Sigmoid colon (tissue), 7 donors: ENCODE data around the gene CHRNA9. TPM values are rescaled to one million over a fixed set of nuclear protein-coding genes. Genes with fewer than 3 reads are reported as not detected.

Experiments
- DNase-seq: peaks from one replicate; pipeline ENCODE4 v3.0.0-alpha.2; 2019
- H3K27ac ChIP-seq, 4 donors: fragments of 200-600 bp; sonication (generic); one replicate each; pipeline ENCODE4 v1.5.1; 2016 to 2019; ENCODE audit warnings: mild to moderate bottlenecking in 1 of 4
- H3K27me3 ChIP-seq, 3 donors: fragments of 200-600 bp; sonication (generic); one replicate each; pipeline ENCODE4 v1.5.1; 2019; ENCODE audit warnings: mild to moderate bottlenecking in 1 of 3
- H3K36me3 ChIP-seq, 4 donors: fragments of 200-600 bp; sonication (generic); one replicate each; pipeline ENCODE4 v1.5.1; 2016 to 2019
- H3K4me1 ChIP-seq, 4 donors: fragments of 200-600 bp; sonication (generic); one replicate each; pipeline ENCODE4 v1.5.1; 2017 to 2019
- H3K4me3 ChIP-seq, 4 donors: fragments of 200-600 bp; sonication (generic); one replicate each; pipeline ENCODE4 v1.5.1; 2017 to 2019; ENCODE audit warnings: mild to moderate bottlenecking in 2 of 4, moderate library complexity in 1 of 4
- H3K9me3 ChIP-seq, 4 donors: fragments of 200-600 bp in 3 of 4; sonication (generic) in 3 of 4; one replicate each; pipeline versions ENCODE4 v1.5.1 to v1.6.1; 2013 to 2019
- CTCF ChIP-seq, 4 experiments: fragments of 450-650 bp in 3 of 4; fragments of 200-600 bp in 1 of 4; IDR thresholded peaks; one replicate each; pipeline ENCODE4 v1.5.1; 2016 to 2019; ENCODE audit warnings: antibody characterized with exemption in 4 of 4, mild to moderate bottlenecking in 3 of 4, moderate library complexity in 2 of 4
- EP300 ChIP-seq, 4 donors: sonication (generic); formaldehyde crosslinking; IDR thresholded peaks; one replicate each; pipeline ENCODE4 v1.6.1; 2017; ENCODE audit warnings: antibody characterized with exemption in 4 of 4
- POLR2A ChIP-seq, 2 donors: fragments of 450-650 bp; IDR thresholded peaks; one replicate each; pipeline ENCODE4 v1.6.1; 2016; ENCODE audit warnings: antibody characterized with exemption in 2 of 2, mild to moderate bottlenecking in 2 of 2, moderate library complexity in 2 of 2
- POLR2AphosphoS5 ChIP-seq, 4 donors: sonication (generic); formaldehyde crosslinking; IDR thresholded peaks; one replicate each; pipeline ENCODE4 v1.6.1; 2017; ENCODE audit warnings: antibody characterized with exemption in 4 of 4
- WGBS, 2 donors: extraction: QIAGEN DNeasy Blood & Tissue Kit; methylation state at CpG; one replicate each; pipeline ENCODE4 v1.1.7; 2013; 5-methylcytosine and 5-hydroxymethylcytosine counted together
- intact Hi-C: fragments of 100-400 bp; cut with DNase I; formaldehyde crosslinking; loops from one replicate; pipeline ENCODE4 v1.15.1; 2023
- polyA plus RNA-seq, 3 donors: library from polyadenylated mRNA; stranded (reverse); fragments of 200-250 nt; gene quantifications; one replicate each; pipeline ENCODE4 v1.2.3, GENCODE V29; 2013
- total RNA-seq, 4 donors: library from RNA; depleted of rRNA; stranded (reverse); fragments of >200 nt; gene quantifications; one replicate each; pipeline ENCODE4 v1.1.0, GENCODE V29; 2016
- donor health status: healthy with polysubstance abuse.
- donor health status: Bipolar disorder and iron deficiency.
- donor health status: healthy.

The CHRNA9 gene
- total and polyA plus RNA-seq, 7 donors = not detected

- TF ChIP-seq CTCF (IDR thresholded peaks at IDR 0.05) = no peak
- no peak for TF ChIP-seq POLR2AphosphoS5 (IDR thresholded peaks at IDR 0.05)
- TF ChIP-seq EP300 (IDR thresholded peaks at IDR 0.05) = no peak
- TF ChIP-seq POLR2A (IDR thresholded peaks at IDR 0.05) = no peak
- H3K9me3 ChIP-seq = peaks cover 0 to 8% (median 4%) of the 10 kb centered on the region in 4 donors
- intact Hi-C loops = no loop called here
These were observed 28.8 kb downstream of the CHRNA9 start for GRCh38 chr4:40363945-40364344.

GRCh38 chr4:40365766-40366165, 30.6 kb downstream of the CHRNA9 start:
- H3K9me3 ChIP-seq = peaks cover 0 to 5% (median 3%) of the 10 kb centered on the region in 4 donors
- DNase-seq = no peak
- no peaks in the 10 kb centered on the region for H3K27me3 ChIP-seq
- no peak overlapping the region for H3K27ac ChIP-seq
- no peaks in the 10 kb centered on the region for H3K4me1 ChIP-seq
- no peak overlapping the region for H3K4me3 ChIP-seq
- no peaks in the 10 kb centered on the region for H3K36me3 ChIP-seq
- intact Hi-C loops = no loop called here
- TF ChIP-seq POLR2A (IDR thresholded peaks at IDR 0.05) = no peak
- no peak for TF ChIP-seq POLR2AphosphoS5 (IDR thresholded peaks at IDR 0.05)
- TF ChIP-seq EP300 (IDR thresholded peaks at IDR 0.05) = no peak
- no peak for TF ChIP-seq CTCF (IDR thresholded peaks at IDR 0.05)
- 81 to 90% methylated on average over 2 of the region's 2 CpGs for WGBS, 2 donors

More at GRCh38 chr4:40363945-40364344, 28.8 kb downstream of the CHRNA9 start:
- Histone ChIP-seq H3K36me3 (no peaks in the 10 kb centered on the region), H3K4me3 (no peak overlapping the region), H3K27me3 (no peaks in the 10 kb centered on the region), H3K27ac (no peak overlapping the region), H3K4me1 (no peaks in the 10 kb centered on the region)
- no peak for DNase-seq

- WGBS, 2 donors = 76 to 87% methylated on average over 4 of the region's 4 CpGs
- intact Hi-C loops = no loop called here
- H3K36me3 ChIP-seq = no peaks in the 10 kb centered on the region
- H3K27me3 ChIP-seq = no peaks in the 10 kb centered on the region
- H3K4me1 ChIP-seq = no peaks in the 10 kb centered on the region
- DNase-seq = no peak
- H3K9me3 ChIP-seq = no peaks in the 10 kb centered on the region
- no peak overlapping the region for H3K27ac ChIP-seq
- TF ChIP-seq POLR2AphosphoS5 (IDR thresholded peaks at IDR 0.05) (no peak), EP300 (IDR thresholded peaks at IDR 0.05) (no peak), CTCF (IDR thresholded peaks at IDR 0.05) (no peak), POLR2A (IDR thresholded peaks at IDR 0.05) (no peak)
- no peak overlapping the region for H3K4me3 ChIP-seq
These were observed 32.3 kb downstream of the CHRNA9 start for GRCh38 chr4:40367451-40367850.

- TF ChIP-seq CTCF (IDR thresholded peaks at IDR 0.05) = no peak
- TF ChIP-seq POLR2A (IDR thresholded peaks at IDR 0.05) = no peak
- no peak for TF ChIP-seq POLR2AphosphoS5 (IDR thresholded peaks at IDR 0.05)
- TF ChIP-seq EP300 (IDR thresholded peaks at IDR 0.05) = no peak
- 20 to 70% methylated on average over 3 of the region's 3 CpGs for WGBS, 2 donors
- Histone ChIP-seq H3K4me1 (no peaks in the 10 kb centered on the region), H3K9me3 (no peaks in the 10 kb centered on the region), H3K27ac (no peak overlapping the region), H3K36me3 (no peaks in the 10 kb centered on the region), H3K4me3 (no peak overlapping the region), H3K27me3 (no peaks in the 10 kb centered on the region)
- intact Hi-C loops = no loop called here
- DNase-seq = no peak
These were observed 34.5 kb downstream of the CHRNA9 start for GRCh38 chr4:40369437-40370274.
